ENCODE data around the gene KCNJ6.
A peak's percentile ranks its signal among the peaks of the same experiment; 100 is the strongest.
"Not testable (repeated sequence)": the region's sequence is repeated elsewhere in the genome, so short reads cannot be mapped to it uniquely, and the experiment has no call there.

KCNJ6 gene

GRCh38 chr21:37724201-37724600, 192.1 kb downstream of the KCNJ6 start:
- no peak for DNase-seq (ENCODE audit: low read depth)

GRCh38 chr21:37717534-37717933, 198.7 kb downstream of the KCNJ6 start:
- no peak for DNase-seq (ENCODE audit: low read depth)

- not testable (repeated sequence) for DNase-seq (ENCODE audit: low read depth)
These were observed 203.7 kb downstream of the KCNJ6 start for GRCh38 chr21:37712569-37712934.

- DNase-seq (ENCODE audit: low read depth) = peak; percentile 3
These were observed 204.3 kb downstream of the KCNJ6 start for GRCh38 chr21:37711836-37712568.

- no peak for DNase-seq (ENCODE audit: low read depth)
These were observed 204.9 kb downstream of the KCNJ6 start for GRCh38 chr21:37711286-37711829.

GRCh38 chr21:37710546-37711285, 205.5 kb downstream of the KCNJ6 start:
- no peak for DNase-seq (ENCODE audit: low read depth)

GRCh38 chr21:37704751-37705150, 211.5 kb downstream of the KCNJ6 start:
- DNase-seq (ENCODE audit: low read depth) = no peak

GRCh38 chr21:37702241-37702640, 214.0 kb downstream of the KCNJ6 start:
- no peak for DNase-seq (ENCODE audit: low read depth)

GRCh38 chr21:37700641-37701202, 215.5 kb downstream of the KCNJ6 start:
- no peak for DNase-seq (ENCODE audit: low read depth)

GRCh38 chr21:37699024-37699775, 217.1 kb downstream of the KCNJ6 start:
- DNase-seq (ENCODE audit: low read depth) = no peak

GRCh38 chr21:37696936-37697335, 219.3 kb downstream of the KCNJ6 start:
- no peak for DNase-seq (ENCODE audit: low read depth)

GRCh38 chr21:37695111-37695510, 221.1 kb downstream of the KCNJ6 start:
- DNase-seq (ENCODE audit: low read depth) = no peak

GRCh38 chr21:37688952-37689659, 227.2 kb downstream of the KCNJ6 start:
- no peak for DNase-seq (ENCODE audit: low read depth)

- DNase-seq (ENCODE audit: low read depth) = no peak
These were observed 229.1 kb downstream of the KCNJ6 start for GRCh38 chr21:37686991-37687810.

GRCh38 chr21:37684547-37684946, 231.7 kb downstream of the KCNJ6 start:
- no peak for DNase-seq (ENCODE audit: low read depth)

GRCh38 chr21:37684115-37684493, 232.2 kb downstream of the KCNJ6 start:
- DNase-seq (ENCODE audit: low read depth) = no peak

- no peak for DNase-seq (ENCODE audit: low read depth)
These were observed 232.7 kb downstream of the KCNJ6 start for GRCh38 chr21:37683396-37684114.

- DNase-seq (ENCODE audit: low read depth) = no peak
These were observed 233.3 kb downstream of the KCNJ6 start for GRCh38 chr21:37682966-37683365.

GRCh38 chr21:37677006-37677405, 239.3 kb downstream of the KCNJ6 start:
- no peak for DNase-seq (ENCODE audit: low read depth)

- DNase-seq (ENCODE audit: low read depth) = peak; percentile 9
These were observed 241.0 kb downstream of the KCNJ6 start for GRCh38 chr21:37675202-37675801.

Data from T follicular helper cell (primary cell).